Tibial nerve (tissue), 4 donors: ENCODE data around the gene SPAG7. TPM values are rescaled to one million over a fixed set of nuclear protein-coding genes. Genes with fewer than 3 reads are reported as not detected.

Experiments
- DNase-seq, 2 donors: peaks; one replicate each; pipeline ENCODE4 v3.0.0-alpha.2; 2019; ENCODE audit warnings: low spot score in 2 of 2
- H3K27ac ChIP-seq, 4 donors: fragments of 200-600 bp; sonication (generic) in 3 of 4; one replicate each; pipeline ENCODE4 v1.5.1; 2017 to 2019; ENCODE audit warnings: mild to moderate bottlenecking in 1 of 4
- H3K27me3 ChIP-seq, 2 donors: fragments of 200-600 bp; sonication (generic) in 1 of 2; one replicate each; pipeline versions ENCODE4 v1.5.1 to v1.6.0; 2017 to 2019
- H3K36me3 ChIP-seq, 3 donors: fragments of 200-600 bp; sonication (generic); one replicate each; pipeline ENCODE4 v1.5.1; 2018 to 2019
- H3K4me1 ChIP-seq, 4 donors: fragments of 200-600 bp; sonication (generic) in 3 of 4; one replicate each; pipeline ENCODE4 v1.5.1; 2017 to 2019
- H3K4me3 ChIP-seq, 4 donors: fragments of 200-600 bp; sonication (generic) in 3 of 4; one replicate each; pipeline ENCODE4 v1.5.1; 2017 to 2019; ENCODE audit warnings: mild to moderate bottlenecking in 1 of 4, moderate library complexity in 1 of 4
- H3K9me3 ChIP-seq, 4 donors: fragments of 200-600 bp; sonication (generic) in 3 of 4; one replicate each; pipeline ENCODE4 v1.5.1; 2017 to 2019
- CTCF ChIP-seq, 5 experiments: fragments of 200-600 bp in 3 of 5; fragments of 450-650 bp in 2 of 5; sonication (generic) in 3 of 5; IDR thresholded peaks; one replicate each; pipeline ENCODE4 v1.5.1; 2016 to 2019; ENCODE audit warnings: antibody characterized with exemption in 5 of 5, mild to moderate bottlenecking in 3 of 5, moderate library complexity in 2 of 5
- EP300 ChIP-seq, 2 donors: sonication (generic); formaldehyde crosslinking; IDR thresholded peaks; one replicate each; pipeline ENCODE4 v1.6.1; 2017; ENCODE audit warnings: antibody characterized with exemption in 2 of 2, mild to moderate bottlenecking in 1 of 2
- POLR2A ChIP-seq, 2 donors: fragments of 450-650 bp; IDR thresholded peaks; one replicate each; pipeline ENCODE4 v1.6.1; 2017; ENCODE audit warnings: antibody characterized with exemption in 2 of 2, mild to moderate bottlenecking in 2 of 2, moderate library complexity in 2 of 2
- WGBS, 2 donors: methylation state at CpG; one replicate each; pipeline ENCODE4 v1.1.5; 2018; 5-methylcytosine and 5-hydroxymethylcytosine counted together
- total RNA-seq, 4 donors: library from RNA; depleted of rRNA; stranded (reverse); fragments of >200 nt; gene quantifications; one replicate each; pipeline ENCODE4 v1.1.0, GENCODE V29; 2016

SPAG7 gene
- total RNA-seq, 4 donors from 2014 or later: 36.9 to 70.0 (median 42.0) TPM

- peaks cover 4 to 53% (median 19%) of the 10 kb centered on the region in 3 donors for H3K36me3 ChIP-seq
- WGBS, 2 donors: 56 to 65% methylated on average over 16 of the region's 16 CpGs
- DNase-seq: no peak
- H3K27me3 ChIP-seq: no peaks in the 10 kb centered on the region
- peak overlapping the region in 1 of 4 donors; percentile 76 for H3K4me3 ChIP-seq
- no peaks in the 10 kb centered on the region for H3K9me3 ChIP-seq
- TF ChIP-seq EP300 (IDR thresholded peaks at IDR 0.05) (no peak), CTCF (IDR thresholded peaks at IDR 0.05) (no peak), POLR2A (IDR thresholded peaks at IDR 0.05) (no peak)
- peak overlapping the region; percentile 74 to 95 (median 92) for H3K27ac ChIP-seq
- peaks cover 0 to 44% (median 22%) of the 10 kb centered on the region in 4 donors for H3K4me1 ChIP-seq
Measured at GRCh38 chr17:4969551-4970173, 2.0 kb upstream of the SPAG7 start.

GRCh38 chr17:4969047-4969550 lies 1.5 kb upstream of the SPAG7 start:
- Histone ChIP-seq H3K9me3 (no peaks in the 10 kb centered on the region), H3K36me3 (peaks cover 0 to 47% (median 19%) of the 10 kb centered on the region in 3 donors), H3K4me1 (peaks cover 0 to 44% (median 22%) of the 10 kb centered on the region in 4 donors), H3K27me3 (no peaks in the 10 kb centered on the region), H3K4me3 (peak overlapping the region; percentile 64 to 87 (median 70)), H3K27ac (peak overlapping the region; percentile 74 to 95 (median 92))
- no peak for TF ChIP-seq CTCF (IDR thresholded peaks at IDR 0.05)
- peak in 1 of 2 donors; percentile 29 for TF ChIP-seq EP300 (IDR thresholded peaks at IDR 0.05)
- WGBS, 2 donors: 18 to 45% methylated on average over 15 of the region's 15 CpGs
- DNase-seq: no peak

- H3K9me3 ChIP-seq: no peaks in the 10 kb centered on the region
- TF ChIP-seq CTCF (IDR thresholded peaks at IDR 0.05): no peak
- no peak for TF ChIP-seq EP300 (IDR thresholded peaks at IDR 0.05)
- TF ChIP-seq POLR2A (IDR thresholded peaks at IDR 0.05): no peak
- no peak for DNase-seq
- peaks cover 0 to 44% (median 22%) of the 10 kb centered on the region in 4 donors for H3K4me1 ChIP-seq
- H3K36me3 ChIP-seq: peaks cover 0 to 42% (median 16%) of the 10 kb centered on the region in 3 donors
- 19 to 22% methylated on average over 23 of the region's 23 CpGs for WGBS, 2 donors
- H3K27ac ChIP-seq: peak overlapping the region; percentile 74 to 95 (median 92)
- H3K27me3 ChIP-seq: no peaks in the 10 kb centered on the region
- peak overlapping the region; percentile 64 to 87 (median 70) for H3K4me3 ChIP-seq
Measured at GRCh38 chr17:4968486-4969046, 949 bp upstream of the SPAG7 start.

- peak; percentile 96 to 97 for DNase-seq
- Histone ChIP-seq H3K27ac (peak overlapping the region; percentile 90 to 96 (median 94)), H3K4me3 (peak overlapping the region; percentile 64 to 87 (median 70)), H3K36me3 (peaks cover 0 to 32% (median 3%) of the 10 kb centered on the region in 3 donors), H3K27me3 (no peaks in the 10 kb centered on the region), H3K9me3 (no peaks in the 10 kb centered on the region), H3K4me1 (peaks cover 0 to 44% (median 22%) of the 10 kb centered on the region in 4 donors)
- TF ChIP-seq CTCF (IDR thresholded peaks at IDR 0.05): no peak
- TF ChIP-seq POLR2A (IDR thresholded peaks at IDR 0.05): no peak
- TF ChIP-seq EP300 (IDR thresholded peaks at IDR 0.05): no peak
- WGBS, 2 donors: 0% methylated on average over 27 to 42 of the region's 42 CpGs
Measured at GRCh38 chr17:4966844-4967538, 626 bp downstream of the SPAG7 start.
